Measurements from ENCODE around the gene ADAMTS7. TPM values are rescaled to one million over a fixed set of nuclear protein-coding genes. Genes with fewer than 3 reads are reported as not detected.

ADAMTS7 gene
- total and polyA plus RNA-seq, 2 of the 13 experiments (the other 11 are each of a cell fraction or from before 2014, with no cell fraction given), result 0.09 to 0.12 TPM

- TF ChIP-seq HMGXB4 (CRISPR knock-in tag; IDR thresholded peaks at IDR 0.05; ENCODE audit: borderline replicate concordance in 1 of 2, low read depth in 1 of 2), result no peak
- no peak for TF ChIP-seq GPBP1L1 (CRISPR knock-in tag; IDR thresholded peaks at IDR 0.05)
- TF ChIP-seq ZNF629 (CRISPR knock-in tag; conservative IDR thresholded peaks at IDR 0.05), result no peak
- no peak for TF ChIP-seq ZFP62 (CRISPR knock-in tag; IDR thresholded peaks at IDR 0.05)
- TF ChIP-seq FOXC1 (CRISPR knock-in tag; IDR thresholded peaks at IDR 0.05; ENCODE audit: borderline replicate concordance), result no peak
- no peak for TF ChIP-seq PCBP2 (optimal IDR thresholded peaks at IDR 0.05; ENCODE audit: low read depth, low read length, poor library complexity, severe bottlenecking)
- TF ChIP-seq NFKB2 (CRISPR knock-in tag; IDR thresholded peaks at IDR 0.05; ENCODE audit: borderline replicate concordance), result no peak
These were observed 78.6 kb downstream of the ADAMTS7 start (continued) for GRCh38 chr15:78732634-78733033.

GRCh38 chr15:78730955-78731354 is 80.3 kb downstream of the ADAMTS7 start:
- in situ Hi-C loops (cut with HindIII; ENCODE audit: extremely low pct_ligation_motif_present, low pct_unique_long_range_greater_than_20kb) (no loop called here), intact Hi-C loops (cut with micrococcal nuclease; ENCODE audit: unreplicated experiment) (no loop called here)
- Histone ChIP-seq H3K79me2 (ENCODE audit: insufficient read depth, low read length) (no peaks in the 10 kb centered on the region), H3K27me3 (ENCODE audit: control insufficient read depth in 1 of 2, insufficient read depth in 2 of 2, low read length in 2 of 2) (peaks cover 0 to 16% of the 10 kb centered on the region in 2 experiments; a peak in 2 of 5 replicates), H3K4me3 (replicated peaks in 1 of 3; ENCODE audit: insufficient read depth in 1 of 3, low read depth in 2 of 3, low read length in 3 of 3) (no peak overlapping the region), H3K27ac (ENCODE audit: extremely low read length, insufficient read depth, low read length) (no peak overlapping the region), H3K9me3 (ENCODE audit: low read length) (no peaks in the 10 kb centered on the region), H2AFZ (ENCODE audit: low read length) (no peak overlapping the region), H3K9ac (ENCODE audit: insufficient read depth, low read depth, low read length) (no peak overlapping the region), H4K20me1 (ENCODE audit: insufficient read depth, low read length) (no peaks in the 10 kb centered on the region), H3K36me3 (replicated peaks in 1 of 2; ENCODE audit: control insufficient read depth in 1 of 2, insufficient read depth in 2 of 2, low read length in 2 of 2) (no peaks in the 10 kb centered on the region), H3K4me2 (ENCODE audit: low read depth, low read length) (no peak overlapping the region), H3K4me1 (ENCODE audit: insufficient read depth, low read length) (no peaks in the 10 kb centered on the region)
- no peak for DNase-seq (ENCODE audit: low spot score)
- whole genome bisulfite sequencing (ENCODE audit: low lambda C conversion rate), result 38% methylated on average over 6 of the region's 6 CpGs
- no peak for FAIRE-seq
- no peak for ATAC-seq
- ChIA-PET CTCF (ENCODE audit: low intra/inter-chr PET ratio, low total read pairs) (no interaction called here), POLR2A (no interaction called here)
- BruUV-seq (replicated peaks), result no TSS peak
- no peak for TF ChIP-seq E2F5 (CRISPR knock-in tag; conservative IDR thresholded peaks at IDR 0.05)
- no peak for TF ChIP-seq ZNF652 (CRISPR knock-in tag; IDR thresholded peaks at IDR 0.05; ENCODE audit: borderline replicate concordance, low read depth)
- TF ChIP-seq ATF7 (IDR thresholded peaks at IDR 0.05), result no peak
- no peak for TF ChIP-seq ATF7 (CRISPR knock-in tag; IDR thresholded peaks at IDR 0.05)
- no peak for TF ChIP-seq IRF9 (CRISPR knock-in tag; IDR thresholded peaks at IDR 0.05; ENCODE audit: borderline replicate concordance)
- no peak for TF ChIP-seq ZNF639 (CRISPR knock-in tag; conservative IDR thresholded peaks at IDR 0.05)
- no peak for TF ChIP-seq ZNF296 (CRISPR knock-in tag; conservative IDR thresholded peaks at IDR 0.05)
